WTC11 (cell line): Measurements from ENCODE around the gene PHKA1. TPM values are rescaled to one million over a fixed set of nuclear protein-coding genes. Genes with fewer than 3 reads are reported as not detected.
"Not testable (repeated sequence)": the region's sequence is repeated elsewhere in the genome, so short reads cannot be mapped to it uniquely, and the experiment has no call there.

Source experiments
- ATAC-seq: fragments of 200-7000 bp; cut with Tn5 transposase; 2 replicates; pipeline ENCODE4 v1.10.0; 2021; ENCODE audit warnings: mild to moderate bottlenecking, moderate library complexity
- CTCF ChIA-PET: fragments of 300-600 bp; sonication (Branson Sonifier 250); formaldehyde crosslinking; loops from one replicate; lab custom pipeline; 2021; ENCODE audit warnings: antibody characterized with exemption; lab: Charles Lee
- POLR2A ChIA-PET: fragments of 350-600 bp; sonication (Branson Sonifier 250); formaldehyde crosslinking; loops from one replicate; lab custom pipeline; 2021; ENCODE audit warnings: antibody characterized with exemption; lab: Charles Lee
- DNase-seq: peaks from one replicate; pipeline ENCODE4 v3.0.0; 2021; ENCODE audit warnings: low spot score
- H3K27ac Mint-ChIP-seq: 2 replicates; pipeline ENCODE4 v1.8.0; 2021; ENCODE audit warnings: mixed read lengths
- H3K27me3 Mint-ChIP-seq: 2 replicates; pipeline ENCODE4 v1.8.0; 2021; ENCODE audit warnings: low read depth, mild to moderate bottlenecking, moderate library complexity, mixed read lengths
- H3K36me3 Mint-ChIP-seq: 2 replicates; pipeline ENCODE4 v1.8.0; 2021; ENCODE audit warnings: mixed read lengths
- H3K4me1 Mint-ChIP-seq: 2 replicates; pipeline ENCODE4 v1.8.0; 2022; ENCODE audit warnings: mixed read lengths
- H3K4me3 Mint-ChIP-seq: 2 replicates; pipeline ENCODE4 v1.8.0; 2021; ENCODE audit warnings: mild to moderate bottlenecking, moderate library complexity, mixed read lengths
- H3K9me3 Mint-ChIP-seq: 2 replicates; pipeline ENCODE4 v1.8.0; 2021; ENCODE audit warnings: mixed read lengths
- ATF6 ChIP-seq: sonication (generic); formaldehyde crosslinking; IDR thresholded peaks from 2 replicates; pipeline ENCODE4 v1.8.1; 2023; ENCODE audit warnings: mild to moderate bottlenecking, missing genetic modification reagents
- ERG ChIP-seq: fragments of 250-450 bp; sonication (Bioruptor Pico); IDR thresholded peaks from 2 replicates; pipeline ENCODE4 v1.8.0; 2021; ENCODE audit warnings: mild to moderate bottlenecking
- FOXJ3 ChIP-seq: sonication (generic); formaldehyde crosslinking; IDR thresholded peaks from 2 replicates; pipeline ENCODE4 v1.9.0; 2021; ENCODE audit warnings: missing genetic modification reagents, mild to moderate bottlenecking, borderline replicate concordance
- GRHL2 ChIP-seq: fragments of 250-450 bp; sonication (Bioruptor Pico); IDR thresholded peaks from 2 replicates; pipeline ENCODE4 v1.8.0; 2022; ENCODE audit warnings: mild to moderate bottlenecking, moderate library complexity; ENCODE audit not compliant: insufficient replicate concordance, severe bottlenecking
- IRF1 ChIP-seq: sonication (generic); formaldehyde crosslinking; IDR thresholded peaks from 2 replicates; pipeline ENCODE4 v1.8.0; 2023; ENCODE audit warnings: missing genetic modification reagents
- MYBL2 ChIP-seq: sonication (generic); formaldehyde crosslinking; IDR thresholded peaks from 2 replicates; pipeline ENCODE4 v1.8.1; 2023; ENCODE audit warnings: mild to moderate bottlenecking, moderate library complexity, missing genetic modification reagents
- NR1H2 ChIP-seq: sonication (generic); formaldehyde crosslinking; IDR thresholded peaks from 2 replicates; pipeline ENCODE4 v1.9.0; 2021; ENCODE audit warnings: mild to moderate bottlenecking, moderate library complexity, missing genetic modification reagents
- SOX15 ChIP-seq: fragments of 250-450 bp; sonication (Bioruptor Pico); IDR thresholded peaks from 2 replicates; pipeline ENCODE4 v1.9.0; 2021; ENCODE audit warnings: mild to moderate bottlenecking
- ZMAT4 ChIP-seq: fragments of 250-450 bp; sonication (Bioruptor Pico); IDR thresholded peaks from 2 replicates; pipeline ENCODE4 v1.9.0; 2021; ENCODE audit warnings: mild to moderate bottlenecking
- total RNA-seq: library from RNA; stranded (reverse); gene quantifications from 3 replicates; pipeline ENCODE4 v1.2.3, GENCODE V29; 2021
- TF ChIP-seq, protein P1 (sequence below): sonication (generic); formaldehyde crosslinking; IDR thresholded peaks from 2 replicates; pipeline ENCODE4 v1.8.0; 2022; ENCODE audit warnings: mild to moderate bottlenecking, missing genetic modification reagents

Gene PHKA1
- total RNA-seq, 1 experiment from 2014 or later, result 9.9 TPM

DNA sequence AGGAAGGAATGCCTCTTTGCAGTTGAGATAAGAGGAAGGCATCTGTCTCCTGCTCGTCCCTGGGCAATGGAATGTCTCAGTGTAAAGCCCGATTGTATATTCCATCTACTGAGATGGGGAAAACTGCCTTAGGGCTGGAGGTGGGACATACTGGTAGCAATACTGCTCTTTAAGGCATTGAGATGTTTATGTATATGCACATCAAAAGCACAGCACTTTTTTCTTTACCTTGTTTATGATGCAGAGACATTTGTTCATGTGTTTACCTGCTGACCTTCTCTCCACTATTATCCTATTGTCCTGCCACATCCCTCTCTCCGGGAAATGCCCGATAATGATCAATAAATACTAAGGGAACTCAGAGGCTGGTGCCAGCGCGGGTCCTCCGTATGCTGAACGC lies 19.5 kb upstream of the PHKA1 start:
- H3K4me1 Mint-ChIP-seq, result peaks cover 35% of the 10 kb centered on the region
- POLR2A ChIA-PET, H3K36me3 Mint-ChIP-seq, H3K4me3 Mint-ChIP-seq, DNase-seq, CTCF ChIA-PET, ATAC-seq, H3K27ac Mint-ChIP-seq: not testable (repeated sequence)
- peaks cover 17% of the 10 kb centered on the region for H3K9me3 Mint-ChIP-seq
- peaks cover 18% of the 10 kb centered on the region for H3K27me3 Mint-ChIP-seq

- H3K27me3 Mint-ChIP-seq, result no peaks in the 10 kb centered on the region; the same call in 1 of the 2 replicates
- TF ChIP-seq GRHL2 (CRISPR knock-in tag) (no peak), SOX15 (CRISPR knock-in tag) (no peak), NR1H2 (no peak), ERG (CRISPR knock-in tag) (no peak)
- TF ChIP-seq, protein P1, sequence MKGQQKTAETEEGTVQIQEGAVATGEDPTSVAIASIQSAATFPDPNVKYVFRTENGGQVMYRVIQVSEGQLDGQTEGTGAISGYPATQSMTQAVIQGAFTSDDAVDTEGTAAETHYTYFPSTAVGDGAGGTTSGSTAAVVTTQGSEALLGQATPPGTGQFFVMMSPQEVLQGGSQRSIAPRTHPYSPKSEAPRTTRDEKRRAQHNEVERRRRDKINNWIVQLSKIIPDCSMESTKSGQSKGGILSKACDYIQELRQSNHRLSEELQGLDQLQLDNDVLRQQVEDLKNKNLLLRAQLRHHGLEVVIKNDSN, result no peak
- DNase-seq (no peak), ATAC-seq (no peak)
- H3K4me3 Mint-ChIP-seq, result no peak overlapping the region
- H3K36me3 Mint-ChIP-seq, result no peaks in the 10 kb centered on the region
- H3K4me1 Mint-ChIP-seq, result peaks cover 14% of the 10 kb centered on the region
- ChIA-PET CTCF (no interaction called here), POLR2A (no interaction called here)
- H3K9me3 Mint-ChIP-seq, result no peaks in the 10 kb centered on the region
- no peak overlapping the region for H3K27ac Mint-ChIP-seq
These were observed 13.7 kb upstream of the PHKA1 start for GRCh38 chrX:72727846-72728245.

GRCh38 chrX:72716766-72717165 lies 2.7 kb upstream of the PHKA1 start:
- CTCF ChIA-PET, result no interaction called here
- no peak for TF ChIP-seq FOXJ3 (CRISPR knock-in tag)
- TF ChIP-seq, all 79 proteins: peak for 0
- H3K4me1 Mint-ChIP-seq, result peaks cover 15% of the 10 kb centered on the region
- H3K27ac Mint-ChIP-seq, result no peak overlapping the region
- no peaks in the 10 kb centered on the region for H3K27me3 Mint-ChIP-seq
- ATAC-seq (no peak), DNase-seq (no peak)
- H3K4me3 Mint-ChIP-seq, result no peak overlapping the region
- POLR2A ChIA-PET, result no interaction called here
- H3K36me3 Mint-ChIP-seq, result no peaks in the 10 kb centered on the region
- H3K9me3 Mint-ChIP-seq, result no peaks in the 10 kb centered on the region

GRCh38 chrX:72715546-72715945 lies 1.4 kb upstream of the PHKA1 start:
- CTCF ChIA-PET, result interaction anchor here (1.3 kb wide), 1 partner anchor 418 kb away, joined by 3 read pairs; no protein-coding TSS in a partner anchor
- Mint-ChIP-seq H3K4me3 (peak overlapping the region; percentile 18; the same call in 1 of the 2 replicates), H3K9me3 (no peaks in the 10 kb centered on the region)

GRCh38 chrX:72714478-72714916 lies 391 bp upstream of the PHKA1 start:
- CTCF ChIA-PET, result interaction anchor here (1.3 kb wide), 1 partner anchor 417 kb away, joined by 3 read pairs; no protein-coding TSS in a partner anchor
- TF ChIP-seq ZMAT4 (no peak), MYBL2 (CRISPR knock-in tag) (no peak), IRF1 (CRISPR knock-in tag) (no peak), ATF6 (no peak)
- H3K27me3 Mint-ChIP-seq, result no peaks in the 10 kb centered on the region

More at GRCh38 chrX:72715546-72715945, 1.4 kb upstream of the PHKA1 start:
- H3K4me1 Mint-ChIP-seq, result peaks cover 15% of the 10 kb centered on the region
- no peak for TF ChIP-seq ZMAT4
- ATAC-seq, result no peak
- no peaks in the 10 kb centered on the region for H3K36me3 Mint-ChIP-seq
- DNase-seq, result no peak
- POLR2A ChIA-PET, result no interaction called here
- H3K27ac Mint-ChIP-seq, result no peak overlapping the region
- no peaks in the 10 kb centered on the region for H3K27me3 Mint-ChIP-seq

More at GRCh38 chrX:72714478-72714916, 391 bp upstream of the PHKA1 start:
- H3K27ac Mint-ChIP-seq, result no peak overlapping the region
- H3K36me3 Mint-ChIP-seq, result no peaks in the 10 kb centered on the region
- ATAC-seq, result peak; percentile 83
- H3K9me3 Mint-ChIP-seq, result no peaks in the 10 kb centered on the region
- H3K4me1 Mint-ChIP-seq, result peaks cover 15% of the 10 kb centered on the region
- peak; percentile 40 for DNase-seq
- peak overlapping the region; percentile 73 for H3K4me3 Mint-ChIP-seq
- POLR2A ChIA-PET, result no interaction called here
